GM18861 (cell line): ENCODE measurements around the gene USP17L26.
"Not testable (repeated sequence)": the region's sequence is repeated elsewhere in the genome, so short reads cannot be mapped to it uniquely, and the experiment has no call there.

Experiments
- ATAC-seq: cut with Tn5 transposase; IDR thresholded peaks from one replicate; pipeline ENCODE4 v1.9.1; 2021; ENCODE audit not compliant: unreplicated experiment

Gene USP17L26

GRCh38 chr4:9334358-9334757 is at the start of gene USP17L26:
Gene USP17L26 (plus strand): TSS chr4:9334658. CDS start chr4:9334658, 0 bp downstream.
- ATAC-seq = not testable (repeated sequence)

DNA sequence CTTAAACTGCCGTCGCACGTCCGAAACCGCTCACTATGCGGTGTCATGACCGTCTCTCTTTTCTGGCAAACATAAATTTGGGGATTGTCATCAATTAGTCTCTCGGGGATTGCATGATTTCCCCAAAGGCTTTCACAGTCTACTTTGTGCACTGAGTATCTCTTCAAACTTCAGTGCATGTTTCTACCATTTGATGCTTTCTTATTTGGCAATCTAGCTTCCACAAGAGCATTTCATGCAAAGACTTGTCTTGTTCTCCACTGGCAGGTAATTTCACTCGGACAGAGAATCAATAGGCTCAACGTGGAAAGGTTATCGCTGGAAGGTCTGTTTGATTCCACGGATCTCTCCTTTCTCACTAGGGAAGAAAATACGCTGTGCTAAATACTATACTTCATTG is 10.3 kb upstream of the USP17L26 start:
- not testable (repeated sequence) for ATAC-seq

- ATAC-seq = not testable (repeated sequence)
Observed at GRCh38 chr4:9324865-9325264, 9.6 kb upstream of the USP17L26 start, which contains the start of gene USP17L24. Gene USP17L24 (plus strand): TSS chr4:9325165. CDS start chr4:9325165, 0 bp downstream.

DNA sequence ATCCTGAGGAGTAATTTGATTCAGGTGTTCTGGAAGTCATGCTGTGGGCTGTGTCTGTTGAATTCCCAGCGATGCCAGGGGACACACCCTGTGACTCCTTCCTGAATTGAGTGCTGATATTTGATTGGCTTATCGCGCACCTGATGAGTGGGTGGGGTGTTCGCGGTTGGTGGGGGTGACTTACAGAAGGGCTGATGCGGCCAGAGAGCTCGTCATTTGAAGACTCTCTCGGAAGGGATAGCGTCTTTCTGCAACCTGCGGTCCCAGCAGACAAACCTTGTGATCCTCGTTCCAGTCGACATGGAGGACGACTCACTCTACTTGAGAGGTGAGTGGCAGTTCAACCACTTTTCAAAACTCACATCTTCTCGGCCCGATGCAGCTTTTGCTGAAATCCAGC is 4.8 kb upstream of the USP17L26 start, which contains the start of gene USP17L25:
USP17L25 (plus strand) TSS at position 301 of the 400 bp plus-strand sequence; CDS start at position 301, 0 bp downstream.
- ATAC-seq = not testable (repeated sequence)

- ATAC-seq = not testable (repeated sequence)
Observed at GRCh38 chr4:9339103-9339502, 4.6 kb downstream of the USP17L26 start, which contains the start of gene USP17L5. Gene USP17L5 (plus strand): TSS chr4:9339403. CDS start chr4:9339403, 0 bp downstream.

DNA sequence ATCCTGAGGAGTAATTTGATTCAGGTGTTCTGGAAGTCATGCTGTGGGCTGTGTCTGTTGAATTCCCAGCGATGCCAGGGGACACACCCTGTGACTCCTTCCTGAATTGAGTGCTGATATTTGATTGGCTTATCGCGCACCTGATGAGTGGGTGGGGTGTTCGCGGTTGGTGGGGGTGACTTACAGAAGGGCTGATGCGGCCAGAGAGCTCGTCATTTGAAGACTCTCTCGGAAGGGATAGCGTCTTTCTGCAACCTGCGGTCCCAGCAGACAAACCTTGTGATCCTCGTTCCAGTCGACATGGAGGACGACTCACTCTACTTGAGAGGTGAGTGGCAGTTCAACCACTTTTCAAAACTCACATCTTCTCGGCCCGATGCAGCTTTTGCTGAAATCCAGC is 9.4 kb downstream of the USP17L26 start, which contains the start of gene USP17L27:
USP17L27 (plus strand) TSS at position 301 of the 400 bp plus-strand sequence; CDS start at position 301, 0 bp downstream.
- not testable (repeated sequence) for ATAC-seq

GRCh38 chr4:9348593-9348992 is 14.1 kb downstream of the USP17L26 start, which contains the start of gene USP17L28:
Gene USP17L28 (plus strand): TSS chr4:9348893. CDS start chr4:9348893, 0 bp downstream.
- not testable (repeated sequence) for ATAC-seq

GRCh38 chr4:9350866-9351265 is 16.4 kb downstream of the USP17L26 start:
- not testable (repeated sequence) for ATAC-seq

- not testable (repeated sequence) for ATAC-seq
Observed at GRCh38 chr4:9353338-9353737, 18.9 kb downstream of the USP17L26 start, which contains the start of gene USP17L29. Gene USP17L29 (plus strand): TSS chr4:9353638. CDS start chr4:9353638, 0 bp downstream.

GRCh38 chr4:9362829-9363228 is 28.4 kb downstream of the USP17L26 start, which contains the start of gene USP17L30:
Gene USP17L30 (plus strand): TSS chr4:9363129. CDS start chr4:9363129, 0 bp downstream.
- not testable (repeated sequence) for ATAC-seq

DNA sequence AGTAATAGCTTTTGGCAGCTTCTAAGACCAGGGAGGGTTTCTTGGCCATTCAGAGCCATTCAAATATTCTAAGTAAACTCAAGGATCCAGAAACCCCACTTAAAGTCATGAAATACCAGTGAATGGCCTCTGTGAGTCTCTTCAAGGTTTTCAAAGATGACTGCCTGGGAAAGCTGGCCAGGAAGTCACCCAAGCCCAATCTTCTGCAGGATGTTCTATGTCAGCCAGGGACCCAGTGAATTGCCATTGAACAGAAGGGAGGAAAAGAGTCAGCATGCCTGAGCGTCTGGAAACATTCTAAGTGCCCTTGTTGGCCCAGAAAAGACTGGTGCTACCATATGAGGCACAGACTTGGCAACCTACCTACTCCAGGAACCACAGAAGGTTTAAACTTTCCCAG is 45.4 kb downstream of the USP17L26 start:
- not testable (repeated sequence) for ATAC-seq

GRCh38 chr4:9381012-9381534 is 46.6 kb downstream of the USP17L26 start:
- ATAC-seq = not testable (repeated sequence)

GRCh38 chr4:9384126-9384525 is 49.7 kb downstream of the USP17L26 start:
- ATAC-seq = no peak
